ENCODE data around the gene AACS.
"Not testable (repeated sequence)": the region's sequence is repeated elsewhere in the genome, so short reads cannot be mapped to it uniquely, and the experiment has no call there.

The AACS gene

DNA sequence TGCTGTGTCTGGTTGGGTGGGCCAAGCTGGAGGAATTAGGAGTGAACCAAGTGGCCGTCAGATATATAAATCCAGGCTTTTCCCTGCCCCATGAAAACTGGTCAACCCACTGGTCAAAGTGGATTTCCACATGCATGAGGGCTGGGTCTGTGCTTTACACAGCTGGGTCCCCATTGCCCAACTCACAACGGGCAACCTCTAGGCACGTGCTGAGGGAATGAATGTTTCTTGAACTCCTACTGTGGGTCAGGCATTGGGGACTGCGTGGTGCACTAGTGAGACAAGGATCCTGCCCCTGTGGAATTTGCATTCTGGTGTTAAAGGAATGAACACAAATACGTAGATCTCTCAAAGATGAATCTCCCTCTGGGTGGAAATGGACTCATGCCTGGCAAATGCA lies 7.5 kb upstream of the AACS start:
- Histone ChIP-seq H3K27ac (replicated peaks) (no peak overlapping the region), H3K4me3 (replicated peaks; ENCODE audit: insufficient read depth, low read length) (no peak overlapping the region), H3K27me3 (ENCODE audit: insufficient read depth, poor library complexity, severe bottlenecking) (no peaks in the 10 kb centered on the region)
- TF ChIP-seq, protein P1, sequence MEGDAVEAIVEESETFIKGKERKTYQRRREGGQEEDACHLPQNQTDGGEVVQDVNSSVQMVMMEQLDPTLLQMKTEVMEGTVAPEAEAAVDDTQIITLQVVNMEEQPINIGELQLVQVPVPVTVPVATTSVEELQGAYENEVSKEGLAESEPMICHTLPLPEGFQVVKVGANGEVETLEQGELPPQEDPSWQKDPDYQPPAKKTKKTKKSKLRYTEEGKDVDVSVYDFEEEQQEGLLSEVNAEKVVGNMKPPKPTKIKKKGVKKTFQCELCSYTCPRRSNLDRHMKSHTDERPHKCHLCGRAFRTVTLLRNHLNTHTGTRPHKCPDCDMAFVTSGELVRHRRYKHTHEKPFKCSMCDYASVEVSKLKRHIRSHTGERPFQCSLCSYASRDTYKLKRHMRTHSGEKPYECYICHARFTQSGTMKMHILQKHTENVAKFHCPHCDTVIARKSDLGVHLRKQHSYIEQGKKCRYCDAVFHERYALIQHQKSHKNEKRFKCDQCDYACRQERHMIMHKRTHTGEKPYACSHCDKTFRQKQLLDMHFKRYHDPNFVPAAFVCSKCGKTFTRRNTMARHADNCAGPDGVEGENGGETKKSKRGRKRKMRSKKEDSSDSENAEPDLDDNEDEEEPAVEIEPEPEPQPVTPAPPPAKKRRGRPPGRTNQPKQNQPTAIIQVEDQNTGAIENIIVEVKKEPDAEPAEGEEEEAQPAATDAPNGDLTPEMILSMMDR (IDR thresholded peaks at IDR 0.05; ENCODE audit: insufficient read depth, low read length) = no peak
- no peak for TF ChIP-seq POLR2AphosphoS5 (IDR thresholded peaks at IDR 0.05; ENCODE audit: low read depth)
- TF ChIP-seq SPI1 (IDR thresholded peaks at IDR 0.05; ENCODE audit: borderline replicate concordance, low read depth) = no peak
- no peak for TF ChIP-seq GABPA (IDR thresholded peaks at IDR 0.05; ENCODE audit: low read depth)
- TF ChIP-seq, protein P2, sequence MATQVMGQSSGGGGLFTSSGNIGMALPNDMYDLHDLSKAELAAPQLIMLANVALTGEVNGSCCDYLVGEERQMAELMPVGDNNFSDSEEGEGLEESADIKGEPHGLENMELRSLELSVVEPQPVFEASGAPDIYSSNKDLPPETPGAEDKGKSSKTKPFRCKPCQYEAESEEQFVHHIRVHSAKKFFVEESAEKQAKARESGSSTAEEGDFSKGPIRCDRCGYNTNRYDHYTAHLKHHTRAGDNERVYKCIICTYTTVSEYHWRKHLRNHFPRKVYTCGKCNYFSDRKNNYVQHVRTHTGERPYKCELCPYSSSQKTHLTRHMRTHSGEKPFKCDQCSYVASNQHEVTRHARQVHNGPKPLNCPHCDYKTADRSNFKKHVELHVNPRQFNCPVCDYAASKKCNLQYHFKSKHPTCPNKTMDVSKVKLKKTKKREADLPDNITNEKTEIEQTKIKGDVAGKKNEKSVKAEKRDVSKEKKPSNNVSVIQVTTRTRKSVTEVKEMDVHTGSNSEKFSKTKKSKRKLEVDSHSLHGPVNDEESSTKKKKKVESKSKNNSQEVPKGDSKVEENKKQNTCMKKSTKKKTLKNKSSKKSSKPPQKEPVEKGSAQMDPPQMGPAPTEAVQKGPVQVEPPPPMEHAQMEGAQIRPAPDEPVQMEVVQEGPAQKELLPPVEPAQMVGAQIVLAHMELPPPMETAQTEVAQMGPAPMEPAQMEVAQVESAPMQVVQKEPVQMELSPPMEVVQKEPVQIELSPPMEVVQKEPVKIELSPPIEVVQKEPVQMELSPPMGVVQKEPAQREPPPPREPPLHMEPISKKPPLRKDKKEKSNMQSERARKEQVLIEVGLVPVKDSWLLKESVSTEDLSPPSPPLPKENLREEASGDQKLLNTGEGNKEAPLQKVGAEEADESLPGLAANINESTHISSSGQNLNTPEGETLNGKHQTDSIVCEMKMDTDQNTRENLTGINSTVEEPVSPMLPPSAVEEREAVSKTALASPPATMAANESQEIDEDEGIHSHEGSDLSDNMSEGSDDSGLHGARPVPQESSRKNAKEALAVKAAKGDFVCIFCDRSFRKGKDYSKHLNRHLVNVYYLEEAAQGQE (IDR thresholded peaks at IDR 0.05; ENCODE audit: insufficient replicate concordance, low read depth) = no peak
- no peak for DNase-seq (ENCODE audit: low read depth in 1 of 2, low spot score in 1 of 2)

DNA sequence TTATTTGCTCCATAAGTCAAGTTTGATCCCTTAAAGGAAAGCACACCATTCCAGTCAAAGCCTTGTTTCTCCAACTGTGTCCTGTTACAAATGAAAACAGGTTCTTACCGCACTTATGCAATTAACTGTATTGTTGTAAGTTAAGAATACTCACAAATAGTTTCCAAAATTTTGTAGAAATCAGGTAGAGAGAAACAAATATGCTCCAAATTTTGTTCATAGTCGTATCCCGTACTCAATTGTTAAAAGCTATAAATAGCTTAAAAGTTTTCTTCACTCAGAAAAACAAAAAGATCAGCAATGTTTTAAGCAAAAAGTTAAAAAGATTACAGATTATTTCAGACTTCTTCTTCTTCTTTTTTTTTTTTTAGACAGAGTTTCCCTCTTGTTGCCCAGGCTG lies 4.0 kb upstream of the AACS start:
- TF ChIP-seq POLR2AphosphoS5 (IDR thresholded peaks at IDR 0.05; ENCODE audit: low read depth) = no peak
- TF ChIP-seq GABPA (IDR thresholded peaks at IDR 0.05; ENCODE audit: low read depth) = no peak
- TF ChIP-seq, protein P2 (IDR thresholded peaks at IDR 0.05; ENCODE audit: insufficient replicate concordance, low read depth) = no peak
- TF ChIP-seq, protein P1 (IDR thresholded peaks at IDR 0.05; ENCODE audit: insufficient read depth, low read length) = no peak
- TF ChIP-seq SPI1 (IDR thresholded peaks at IDR 0.05; ENCODE audit: borderline replicate concordance, low read depth) = no peak
- Histone ChIP-seq H3K27me3 (ENCODE audit: insufficient read depth, poor library complexity, severe bottlenecking) (no peaks in the 10 kb centered on the region), H3K27ac (replicated peaks) (no peak overlapping the region), H3K4me3 (replicated peaks; ENCODE audit: insufficient read depth, low read length) (no peak overlapping the region)
- no peak for DNase-seq (ENCODE audit: low read depth in 1 of 2, low spot score in 1 of 2)

DNA sequence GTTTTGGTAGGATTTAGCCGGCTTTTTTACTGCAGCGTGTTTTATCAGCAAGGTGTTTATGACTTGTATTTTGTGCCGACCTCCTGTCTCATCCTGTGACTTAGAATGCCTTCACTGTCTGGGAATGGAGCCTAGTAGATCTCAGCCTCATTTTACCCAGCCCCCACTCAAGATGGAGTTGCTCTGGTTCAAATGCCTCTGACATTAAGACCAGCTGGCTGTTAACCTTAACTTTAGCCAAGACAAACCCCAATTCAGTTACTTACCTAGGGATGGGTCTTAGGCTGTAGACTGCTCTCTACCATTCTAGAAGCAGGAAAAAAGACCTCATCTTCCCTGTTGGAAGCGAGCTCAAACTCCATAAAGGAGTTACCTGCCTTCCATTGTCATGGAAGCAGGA lies 1.7 kb upstream of the AACS start:
- H3K4me3 ChIP-seq (replicated peaks; ENCODE audit: insufficient read depth, low read length); DNase-seq (ENCODE audit: low read depth in 1 of 2, low spot score in 1 of 2); H3K27ac ChIP-seq (replicated peaks); H3K27me3 ChIP-seq (ENCODE audit: insufficient read depth, poor library complexity, severe bottlenecking): not testable (repeated sequence)

DNA sequence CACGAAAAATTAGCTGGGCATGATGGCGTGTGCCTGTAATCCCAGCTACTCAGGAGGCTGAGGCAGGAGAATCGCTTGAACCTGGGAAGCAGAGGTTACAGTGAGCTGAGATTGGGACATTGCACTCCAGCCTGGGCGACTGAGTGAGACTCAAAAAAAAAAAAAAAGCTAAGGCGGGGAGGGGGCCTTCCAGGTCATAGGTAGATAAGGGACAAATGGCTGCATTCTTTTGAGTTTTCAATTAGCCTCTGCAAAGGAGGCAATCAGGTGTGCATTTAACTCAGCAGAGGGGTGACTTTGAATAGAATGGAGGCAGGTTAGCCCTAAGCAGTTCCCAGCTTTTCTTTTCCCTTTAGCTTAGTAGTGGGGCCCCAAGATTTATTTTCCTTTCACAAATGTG lies 743 bp upstream of the AACS start:
- peak overlapping the region; percentile 78 for H3K4me3 ChIP-seq (replicated peaks; ENCODE audit: insufficient read depth, low read length)

More for the DNA sequence above, 743 bp upstream of the AACS start:
- H3K27me3 ChIP-seq (ENCODE audit: insufficient read depth, poor library complexity, severe bottlenecking) = no peaks in the 10 kb centered on the region
- no peak overlapping the region for H3K27ac ChIP-seq (replicated peaks)
- no peak for TF ChIP-seq SPI1 (IDR thresholded peaks at IDR 0.05; ENCODE audit: borderline replicate concordance, low read depth)
- no peak for TF ChIP-seq GABPA (IDR thresholded peaks at IDR 0.05; ENCODE audit: low read depth)
- TF ChIP-seq, protein P1 (IDR thresholded peaks at IDR 0.05; ENCODE audit: insufficient read depth, low read length) = no peak
- TF ChIP-seq, protein P2 (IDR thresholded peaks at IDR 0.05; ENCODE audit: insufficient replicate concordance, low read depth) = no peak
- TF ChIP-seq POLR2AphosphoS5 (IDR thresholded peaks at IDR 0.05; ENCODE audit: low read depth) = no peak
- DNase-seq (ENCODE audit: low read depth in 1 of 2, low spot score in 1 of 2) = no peak

Data from HL-60 (cell line).